ENCODE data around the gene OBP2A. TPM values are rescaled to one million over a fixed set of nuclear protein-coding genes. Genes with fewer than 3 reads are reported as not detected.
"Not testable (repeated sequence)": the region's sequence is repeated elsewhere in the genome, so short reads cannot be mapped to it uniquely, and the experiment has no call there.

The OBP2A gene
- total and polyA plus RNA-seq, 4 donors = 0.07 TPM; not detected in 3

- no peak overlapping the region for H3K27ac ChIP-seq (ENCODE audit: low read depth in 1 of 2, low read length in 1 of 2)
- no peaks in the 10 kb centered on the region for H3K36me3 ChIP-seq (ENCODE audit: control insufficient read depth in 4 of 4, insufficient read depth in 4 of 4, low read length in 4 of 4)
- H3K27me3 ChIP-seq (ENCODE audit: control insufficient read depth in 3 of 3, insufficient read depth in 3 of 3, low read length in 2 of 3) = no peaks in the 10 kb centered on the region
- H3K4me1 ChIP-seq (ENCODE audit: control insufficient read depth in 5 of 5, insufficient read depth in 5 of 5, low read length in 5 of 5) = no peaks in the 10 kb centered on the region
- WGBS, 2 donors = 79 to 81% methylated on average over 10 of the region's 10 CpGs
- ATAC-seq (ENCODE audit: insufficient read depth, low FRiP score) (no peak), DNase-seq (no peak)
- H3K9me3 ChIP-seq (ENCODE audit: control insufficient read depth in 4 of 4, insufficient read depth in 3 of 4, low read length in 3 of 4) = peaks cover 0 to 6% (median 1%) of the 10 kb centered on the region in 4 donors
- no peak overlapping the region for H3K9ac ChIP-seq (ENCODE audit: insufficient read depth in 1 of 2, low read length in 2 of 2)
- TF ChIP-seq CTCF (IDR thresholded peaks at IDR 0.05; ENCODE audit: control extremely low read depth, extremely low read depth) = no peak
- no peak overlapping the region for H3K4me3 ChIP-seq
These were observed 33.7 kb upstream of the OBP2A start for GRCh38 chr9:135512241-135512603.

DNA sequence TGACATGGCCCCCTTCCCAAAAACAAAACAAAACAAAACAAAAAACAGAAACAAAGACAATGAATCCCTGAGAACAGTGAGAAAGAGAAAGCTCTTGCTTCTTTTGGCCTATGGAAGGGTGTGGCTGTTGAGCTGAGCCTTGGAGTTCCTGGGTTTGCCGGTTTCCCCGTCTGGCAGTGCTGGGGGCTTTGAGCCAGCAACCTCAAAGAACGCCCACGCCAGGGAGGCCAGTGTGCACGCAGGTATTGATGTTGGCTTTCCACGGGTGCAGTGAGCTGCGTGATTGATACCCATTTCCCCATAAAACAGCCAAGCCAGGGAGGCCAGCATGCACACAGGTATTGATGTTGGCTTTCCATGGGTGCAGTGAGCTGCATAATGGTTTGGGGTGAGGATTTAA is 33.0 kb upstream of the OBP2A start:
- TF ChIP-seq CTCF (IDR thresholded peaks at IDR 0.05; ENCODE audit: control extremely low read depth, extremely low read depth) = no peak
- WGBS, 2 donors = 51 to 60% methylated on average over 7 of the region's 7 CpGs
- Histone ChIP-seq H3K36me3 (ENCODE audit: control insufficient read depth in 4 of 4, insufficient read depth in 4 of 4, low read length in 4 of 4) (no peaks in the 10 kb centered on the region), H3K9ac (ENCODE audit: insufficient read depth in 1 of 2, low read length in 2 of 2) (no peak overlapping the region), H3K4me3 (no peak overlapping the region), H3K27ac (ENCODE audit: low read depth in 1 of 2, low read length in 1 of 2) (no peak overlapping the region), H3K9me3 (ENCODE audit: control insufficient read depth in 4 of 4, insufficient read depth in 3 of 4, low read length in 3 of 4) (peaks cover 0 to 6% (median 1%) of the 10 kb centered on the region in 4 donors), H3K27me3 (ENCODE audit: control insufficient read depth in 3 of 3, insufficient read depth in 3 of 3, low read length in 2 of 3) (no peaks in the 10 kb centered on the region), H3K4me1 (ENCODE audit: control insufficient read depth in 5 of 5, insufficient read depth in 5 of 5, low read length in 5 of 5) (no peaks in the 10 kb centered on the region)
- ATAC-seq (ENCODE audit: insufficient read depth, low FRiP score) = no peak
- no peak for DNase-seq

DNA sequence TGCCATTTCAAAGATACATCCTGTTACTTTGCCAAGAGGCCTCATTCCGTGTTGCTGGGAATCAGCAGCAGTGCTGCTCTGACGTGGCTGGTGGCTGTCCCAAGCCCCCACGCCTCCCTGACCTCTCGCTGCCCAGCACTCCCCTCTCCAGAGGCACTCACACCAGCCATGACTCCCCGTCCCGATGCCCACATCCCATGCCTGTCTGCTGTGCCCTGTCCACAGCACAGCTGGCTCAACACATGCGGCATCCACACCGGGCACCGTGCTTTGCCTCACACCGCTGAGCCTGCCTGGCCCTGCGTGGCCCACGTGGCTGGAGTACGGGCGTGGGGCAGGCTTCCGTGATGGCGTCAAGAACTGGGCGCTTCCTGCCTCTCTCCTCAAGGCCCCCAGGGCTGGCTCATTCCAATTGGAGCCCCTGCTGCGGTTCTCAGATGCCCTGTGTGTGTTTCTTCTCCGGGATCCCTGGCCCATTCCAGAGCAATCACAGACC is 32.5 kb upstream of the OBP2A start:
- Histone ChIP-seq H3K4me1 (ENCODE audit: control insufficient read depth in 5 of 5, insufficient read depth in 5 of 5, low read length in 5 of 5) (no peaks in the 10 kb centered on the region), H3K9ac (ENCODE audit: insufficient read depth in 1 of 2, low read length in 2 of 2) (no peak overlapping the region), H3K27ac (ENCODE audit: low read depth in 1 of 2, low read length in 1 of 2) (no peak overlapping the region), H3K9me3 (ENCODE audit: control insufficient read depth in 4 of 4, insufficient read depth in 3 of 4, low read length in 3 of 4) (peaks cover 0 to 6% (median 1%) of the 10 kb centered on the region in 4 donors), H3K27me3 (ENCODE audit: control insufficient read depth in 3 of 3, insufficient read depth in 3 of 3, low read length in 2 of 3) (no peaks in the 10 kb centered on the region), H3K36me3 (ENCODE audit: control insufficient read depth in 4 of 4, insufficient read depth in 4 of 4, low read length in 4 of 4) (no peaks in the 10 kb centered on the region), H3K4me3 (no peak overlapping the region)
- no peak for DNase-seq
- 82 to 83% methylated on average over 18 to 19 of the region's 19 CpGs for WGBS, 2 donors
- no peak for TF ChIP-seq CTCF (IDR thresholded peaks at IDR 0.05; ENCODE audit: control extremely low read depth, extremely low read depth)
- no peak for ATAC-seq (ENCODE audit: insufficient read depth, low FRiP score)

DNA sequence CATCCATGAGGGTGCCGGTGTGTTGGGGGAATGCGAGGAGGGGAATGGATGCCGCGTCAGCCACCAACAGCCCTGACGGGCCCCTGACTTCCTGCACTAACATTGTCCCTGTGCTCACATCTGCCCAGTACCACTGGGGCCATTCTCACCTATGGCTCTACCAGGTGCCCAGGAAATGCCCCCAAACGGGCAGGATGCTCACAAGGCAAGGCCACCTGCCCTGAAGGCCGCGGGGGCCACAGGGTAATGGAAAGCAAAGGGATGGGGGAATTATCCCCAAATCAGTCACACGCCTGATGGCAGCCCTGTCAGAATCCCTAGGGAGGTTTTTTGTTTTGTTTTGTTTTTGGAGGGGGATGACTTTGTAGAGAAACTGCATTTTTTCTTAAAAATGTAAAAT is 32.0 kb upstream of the OBP2A start:
- H3K36me3 ChIP-seq (ENCODE audit: control insufficient read depth in 4 of 4, insufficient read depth in 4 of 4, low read length in 4 of 4); H3K27me3 ChIP-seq (ENCODE audit: control insufficient read depth in 3 of 3, insufficient read depth in 3 of 3, low read length in 2 of 3); H3K27ac ChIP-seq (ENCODE audit: low read depth in 1 of 2, low read length in 1 of 2); H3K4me1 ChIP-seq (ENCODE audit: control insufficient read depth in 5 of 5, insufficient read depth in 5 of 5, low read length in 5 of 5); H3K9me3 ChIP-seq (ENCODE audit: control insufficient read depth in 4 of 4, insufficient read depth in 3 of 4, low read length in 3 of 4); H3K9ac ChIP-seq (ENCODE audit: insufficient read depth in 1 of 2, low read length in 2 of 2); DNase-seq; ATAC-seq (ENCODE audit: insufficient read depth, low FRiP score); H3K4me3 ChIP-seq: not testable (repeated sequence)
- WGBS, 2 donors = 82 to 84% methylated on average over 9 of the region's 9 CpGs
